Bone marrow (tissue), 2 donors: ENCODE measurements around the gene SIRPD.
"Not testable (repeated sequence)": the region's sequence is repeated elsewhere in the genome, so short reads cannot be mapped to it uniquely, and the experiment has no call there.

Experiments used
- DNase-seq, 2 donors: peaks; one replicate each; lab custom pipeline; 2025; lab: John Stamatoyannopoulos, UW

SIRPD gene

DNA sequence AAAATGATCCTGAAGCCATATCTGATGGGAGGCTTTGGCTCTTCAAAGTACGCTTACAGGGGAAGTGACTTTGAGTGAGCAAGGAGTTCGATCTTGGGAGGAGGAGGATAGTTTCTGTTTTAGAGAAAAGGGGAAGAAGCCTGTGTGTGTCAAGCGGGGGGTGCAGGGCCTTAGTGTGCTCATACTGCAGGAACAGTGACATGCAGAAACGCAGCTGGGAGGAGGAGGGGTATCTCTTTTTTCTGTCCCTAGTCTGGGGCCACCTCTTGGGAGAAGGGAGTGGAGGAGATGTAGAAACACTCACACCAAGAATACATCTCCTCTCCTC is 19.8 kb downstream of the SIRPD start:
- DNase-seq, result peak in 1 of 2 donors; percentile 97

DNA sequence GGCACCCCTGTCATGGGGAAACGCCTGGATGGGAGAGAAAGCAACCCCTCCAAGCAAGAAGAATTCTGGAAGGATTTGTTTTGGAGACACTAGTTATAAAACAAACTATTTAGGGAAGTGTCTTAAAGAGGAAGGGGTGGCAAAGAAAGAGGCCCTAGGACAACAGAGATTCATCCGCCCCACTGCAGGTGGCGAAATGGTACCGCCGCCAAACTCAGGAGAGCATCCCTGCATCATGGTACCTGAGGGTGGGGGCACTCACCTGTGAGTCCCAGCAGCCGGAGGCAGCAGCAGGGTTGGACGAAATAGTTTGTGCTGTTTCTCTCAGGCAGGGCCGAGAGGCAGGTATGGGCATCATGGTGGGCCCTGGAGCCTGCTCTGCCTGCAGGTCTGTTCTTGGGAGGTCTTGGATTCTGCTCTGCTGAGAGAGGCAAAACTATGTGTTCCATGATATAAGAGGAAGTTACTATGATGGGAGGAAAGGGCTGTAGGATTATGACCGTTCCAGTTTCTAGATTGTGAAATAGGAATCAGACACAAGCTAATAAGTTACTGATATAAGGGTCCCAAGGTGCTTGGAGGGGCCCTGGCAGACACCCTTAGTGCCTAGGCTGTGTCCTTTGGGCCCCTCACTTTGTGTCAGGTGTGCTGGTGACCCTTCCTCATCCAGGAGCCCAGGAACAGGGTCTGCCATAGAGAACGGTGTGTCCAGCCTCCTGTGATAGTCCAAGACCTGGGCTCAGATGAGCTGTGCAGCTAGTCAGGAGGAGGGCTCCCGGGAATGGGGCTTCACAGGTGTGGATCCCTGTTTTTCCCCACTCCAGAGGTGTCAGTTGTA is 20.4 kb downstream of the SIRPD start:
- DNase-seq, result peak in 1 of 2 donors; percentile 54

DNA sequence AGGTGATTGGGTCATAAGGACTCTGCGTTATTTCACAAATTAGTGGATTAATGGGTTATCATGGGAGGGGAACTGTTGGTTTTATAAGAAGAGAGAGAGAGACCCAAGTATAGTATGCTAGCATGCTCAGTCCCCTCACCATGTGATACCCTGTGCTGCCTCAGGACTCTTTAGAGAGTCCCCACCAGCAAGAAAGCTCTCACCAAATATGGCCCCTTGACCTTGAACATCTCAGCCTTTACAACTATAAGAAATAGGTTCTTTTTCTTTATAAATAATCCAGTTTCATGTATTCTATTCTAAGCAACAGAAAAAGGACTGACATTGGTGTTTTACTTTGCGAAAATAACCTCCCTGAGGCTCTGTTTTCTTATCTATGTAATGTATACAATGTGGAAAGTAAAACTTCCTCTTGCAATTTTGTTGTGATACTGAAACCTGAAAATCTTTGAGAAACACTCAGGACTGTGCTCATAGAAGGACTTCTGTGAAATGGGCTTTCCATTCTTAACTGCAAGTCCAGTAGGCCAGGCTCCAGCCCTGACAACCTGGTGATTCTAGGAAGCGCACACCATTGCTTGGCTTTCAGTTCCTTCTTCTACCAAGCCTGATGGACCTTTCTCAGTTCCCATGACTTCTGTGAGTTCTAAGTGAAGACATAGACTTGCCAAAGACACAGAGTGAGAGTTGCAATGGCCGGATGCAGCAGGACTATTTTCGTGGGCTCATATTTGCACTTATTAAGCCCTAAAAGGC is 21.9 kb downstream of the SIRPD start:
- no peak for DNase-seq

DNA sequence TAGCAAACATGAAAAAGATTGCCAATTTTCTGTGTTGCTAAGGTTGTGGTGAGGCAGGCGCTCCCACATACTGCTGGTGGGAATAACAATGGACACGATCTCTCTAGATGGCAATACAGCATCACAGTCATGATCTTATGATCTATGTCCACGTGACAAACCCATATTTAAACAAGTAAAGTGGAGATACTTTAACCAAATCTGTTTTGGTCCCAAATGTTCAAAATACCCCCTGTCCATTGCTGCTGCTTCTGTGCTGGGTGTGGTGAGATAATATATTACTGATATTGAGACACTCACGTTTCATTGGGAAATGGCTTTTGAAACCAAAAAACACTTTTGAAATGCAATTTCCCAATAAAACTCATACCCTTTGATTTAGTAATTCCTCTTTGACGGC is 23.0 kb downstream of the SIRPD start:
- DNase-seq, result no peak

DNA sequence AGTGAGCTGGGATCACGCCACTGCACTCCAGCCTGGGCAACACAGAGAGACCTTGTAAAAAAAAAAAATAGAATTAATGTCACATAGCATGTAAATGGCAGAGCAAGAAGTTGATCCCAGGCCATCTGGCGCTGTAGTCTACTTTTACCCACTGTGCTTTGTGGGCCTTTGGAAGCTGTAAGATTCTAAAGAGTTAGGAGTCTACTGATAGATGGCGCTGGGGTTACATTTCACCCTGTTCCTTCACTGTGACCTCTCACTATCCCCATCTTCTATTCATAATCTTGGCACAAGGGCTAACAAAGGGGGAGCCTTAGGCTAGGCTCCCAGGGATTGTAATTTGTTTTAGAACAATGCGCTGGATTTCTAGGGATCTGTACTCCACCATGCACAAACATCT is 24.4 kb downstream of the SIRPD start:
- no peak for DNase-seq

DNA sequence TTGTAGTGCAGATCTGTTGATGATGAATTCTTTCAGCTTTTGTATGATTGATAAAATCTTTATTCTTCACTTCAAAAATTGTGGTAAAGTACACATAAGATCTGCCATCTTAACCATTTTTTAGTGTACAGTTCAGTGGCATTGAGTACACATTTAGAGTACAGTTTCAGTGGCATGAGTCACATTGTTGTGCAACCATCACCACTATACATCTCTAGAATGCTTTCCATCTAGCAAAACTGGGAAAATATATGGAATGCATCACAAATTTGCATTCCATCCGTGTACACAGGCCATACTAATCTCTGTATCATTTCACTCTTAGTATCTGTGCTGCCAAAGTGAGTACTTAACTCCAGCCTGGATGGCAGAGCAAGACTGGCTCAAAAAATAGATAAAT is 28.7 kb downstream of the SIRPD start:
- no peak for DNase-seq

DNA sequence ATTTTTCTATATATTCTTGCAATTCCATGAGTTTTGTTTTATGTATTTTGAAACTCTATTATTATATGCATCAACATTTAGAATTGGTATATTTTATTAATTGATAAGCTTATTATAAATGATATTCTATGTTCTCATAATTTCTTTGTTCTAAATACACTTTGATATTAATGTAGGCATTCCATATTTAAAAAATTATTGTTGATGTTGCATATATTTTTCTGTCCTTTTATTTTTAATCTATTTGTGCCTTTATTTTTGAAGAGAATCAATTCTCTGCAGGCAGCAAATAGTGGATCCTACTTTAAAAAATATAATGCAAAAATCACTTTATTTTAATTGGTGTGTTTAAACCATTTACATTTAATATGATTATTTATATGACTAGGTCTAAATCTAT is 29.6 kb downstream of the SIRPD start:
- no peak for DNase-seq

DNA sequence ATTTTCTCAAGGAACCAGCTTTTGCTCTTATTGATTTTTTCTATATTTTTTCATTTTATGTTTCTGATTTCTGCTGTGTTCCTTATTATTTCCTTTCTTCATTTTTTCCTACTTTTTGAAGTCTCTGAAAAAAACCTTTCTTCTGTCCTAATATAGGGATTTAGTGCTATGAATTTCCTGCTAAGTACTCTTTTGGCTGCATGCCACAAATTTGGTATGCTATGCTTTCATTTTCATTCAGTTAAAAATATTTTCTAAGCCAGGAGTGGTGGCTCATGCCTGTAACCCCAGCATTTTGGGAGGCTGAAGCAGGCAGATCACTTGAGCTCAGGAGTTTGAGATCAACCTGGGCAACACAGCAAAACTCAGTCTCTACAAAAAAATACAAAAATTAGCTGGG is 30.6 kb downstream of the SIRPD start:
- DNase-seq, result no peak

DNA sequence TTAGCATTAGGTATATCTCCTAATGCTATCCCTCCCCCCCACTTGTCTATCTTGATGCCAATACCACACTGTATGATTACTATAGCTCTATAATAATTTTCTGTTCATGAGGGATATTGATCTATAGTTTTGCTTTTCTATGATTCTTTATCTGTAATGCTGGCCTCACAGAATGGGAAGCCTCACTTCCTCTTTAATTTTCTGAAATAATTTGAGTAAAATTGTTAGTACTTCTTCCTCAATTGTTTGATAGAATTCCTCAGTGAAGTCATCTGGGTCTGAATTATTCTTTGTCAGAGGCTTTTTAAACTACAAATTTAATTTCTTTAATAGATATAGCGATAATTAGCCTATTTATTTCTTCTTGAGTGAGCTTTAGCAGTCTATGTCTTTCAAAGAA is 31.2 kb downstream of the SIRPD start:
- peak in 1 of 2 donors; percentile 5 for DNase-seq

DNA sequence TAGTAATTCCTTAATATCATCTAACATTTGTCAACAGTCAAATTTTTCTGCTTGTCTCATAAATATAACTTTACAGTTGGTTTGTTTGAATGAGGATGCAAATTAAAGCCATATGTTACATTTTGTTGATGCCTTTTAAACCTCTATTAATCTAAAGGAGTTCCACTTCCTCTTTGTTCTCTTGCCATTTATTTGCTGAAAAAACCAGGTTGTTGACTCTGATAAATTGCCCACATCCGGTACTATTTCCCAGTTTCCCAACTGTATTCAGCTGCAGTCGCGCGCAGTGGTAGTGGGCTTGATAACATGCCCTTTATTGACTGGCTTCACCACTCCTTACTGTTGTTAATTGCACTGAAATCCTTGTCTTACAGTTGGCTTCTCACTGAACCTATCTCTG is 33.5 kb downstream of the SIRPD start:
- peak in 1 of 2 donors; percentile 10 for DNase-seq

DNA sequence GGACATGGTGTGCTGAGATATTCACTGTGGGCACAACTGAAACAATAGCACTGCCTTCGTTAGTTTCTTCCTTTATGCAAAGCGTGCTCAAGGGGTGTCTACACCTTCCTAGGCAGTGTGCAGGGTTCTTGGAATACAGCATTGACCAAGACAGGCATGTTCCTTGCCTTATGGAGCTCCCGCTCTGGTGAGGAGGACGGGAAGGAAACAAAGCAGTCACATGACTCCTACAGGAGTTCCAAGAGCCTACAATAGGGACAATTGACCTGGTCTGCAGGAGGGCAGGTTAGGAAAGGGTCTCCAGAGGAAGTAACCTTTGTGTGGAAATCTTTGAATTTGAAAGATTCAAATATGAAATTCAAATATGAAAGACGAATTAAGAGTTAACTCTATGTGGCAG is 40.5 kb downstream of the SIRPD start:
- no peak for DNase-seq

DNA sequence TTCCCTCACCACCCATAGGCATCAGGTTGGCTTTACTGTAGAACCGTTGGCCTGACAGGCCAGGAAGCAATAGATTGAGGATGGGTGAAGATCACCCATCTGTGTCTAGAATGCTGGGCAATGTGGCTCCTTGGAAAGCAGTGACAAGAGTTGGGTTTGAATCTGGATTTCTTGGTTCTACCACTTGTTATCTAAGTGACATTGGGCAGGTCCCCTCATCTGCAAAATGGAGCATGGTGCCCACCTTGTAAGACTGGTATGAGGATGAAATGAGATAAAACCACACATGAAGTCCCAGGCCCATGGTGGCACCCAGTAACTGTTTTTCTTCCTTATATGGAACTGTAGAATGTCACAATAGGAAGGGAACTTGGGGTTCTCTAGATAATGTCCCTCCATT is 43.7 kb downstream of the SIRPD start:
- DNase-seq, result no peak

DNA sequence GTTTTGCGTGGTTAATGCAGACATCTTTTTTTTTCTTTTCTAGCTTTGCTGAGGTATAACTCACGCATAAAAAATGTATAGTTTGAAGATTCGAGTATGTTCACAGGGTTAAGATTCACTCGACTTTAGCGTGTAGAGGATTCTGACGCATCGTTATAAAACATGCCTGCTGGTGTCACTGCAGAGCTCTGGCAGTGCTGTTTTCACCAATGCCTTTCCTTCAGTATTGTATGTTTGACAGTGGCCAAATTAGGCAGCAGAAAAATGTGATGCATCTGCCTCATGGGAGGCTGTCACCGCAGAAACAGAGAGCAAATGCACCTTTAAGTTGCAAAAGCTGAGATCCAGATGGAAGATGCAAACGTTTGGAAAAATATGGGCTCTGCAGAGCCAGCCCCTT is 48.3 kb downstream of the SIRPD start:
- DNase-seq, result no peak

DNA sequence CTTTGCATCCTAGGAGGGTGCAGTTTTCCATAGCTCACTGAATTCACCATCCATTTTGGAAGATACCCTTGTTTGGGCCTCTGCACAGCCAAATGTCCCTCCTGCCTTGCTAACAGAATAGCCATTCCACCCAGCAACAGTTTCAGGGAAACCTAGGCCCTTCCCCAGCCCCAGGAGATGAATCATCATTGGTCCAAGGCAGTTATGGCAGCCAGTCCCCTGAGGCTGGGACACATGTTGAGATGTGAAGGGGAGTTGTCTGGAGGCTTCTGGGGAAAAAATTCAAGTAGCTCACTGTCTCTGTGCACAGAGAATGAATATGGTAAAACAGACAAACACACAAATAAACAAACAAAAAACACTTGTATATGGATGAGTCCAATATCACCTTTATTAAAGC is 48.9 kb downstream of the SIRPD start:
- no peak for DNase-seq

DNA sequence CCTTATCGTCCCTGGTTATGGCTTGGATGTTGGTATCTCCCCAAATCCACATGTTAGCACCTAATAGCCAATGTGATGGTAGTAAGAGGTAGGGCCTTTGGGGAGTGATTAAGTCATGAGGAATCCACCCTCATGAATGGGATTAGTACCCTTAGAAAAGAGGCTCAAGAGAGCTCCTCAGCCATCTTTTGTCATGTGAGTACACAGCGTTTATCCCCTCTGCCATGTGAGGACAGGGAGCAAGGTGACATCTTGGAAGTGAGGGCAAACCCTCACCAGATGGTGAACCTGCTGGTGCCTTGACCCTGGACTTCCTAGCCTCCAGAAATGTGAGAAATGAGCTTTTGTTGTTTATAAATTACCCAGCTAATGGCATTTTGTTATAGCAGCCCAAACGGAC is 50.2 kb downstream of the SIRPD start:
- DNase-seq, result no peak

DNA sequence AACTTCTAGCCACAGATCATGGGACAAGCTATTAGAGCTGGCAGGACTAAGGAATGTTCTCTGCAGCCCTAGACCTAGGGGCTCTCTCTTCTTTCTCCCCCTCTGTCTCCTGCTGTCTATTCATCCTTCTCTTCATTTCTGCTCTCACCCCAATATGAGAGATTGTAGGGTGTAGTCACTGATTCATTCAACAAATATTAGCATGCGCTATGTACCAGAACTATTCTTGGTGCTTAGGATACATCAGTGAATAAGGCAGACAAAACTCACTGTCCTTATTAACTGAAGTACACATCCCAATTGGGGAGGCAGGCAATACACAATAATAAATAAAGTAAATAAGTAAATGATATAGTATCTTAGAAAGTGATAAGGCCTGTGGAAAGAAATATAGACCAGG is 51.6 kb downstream of the SIRPD start:
- DNase-seq, result no peak

DNA sequence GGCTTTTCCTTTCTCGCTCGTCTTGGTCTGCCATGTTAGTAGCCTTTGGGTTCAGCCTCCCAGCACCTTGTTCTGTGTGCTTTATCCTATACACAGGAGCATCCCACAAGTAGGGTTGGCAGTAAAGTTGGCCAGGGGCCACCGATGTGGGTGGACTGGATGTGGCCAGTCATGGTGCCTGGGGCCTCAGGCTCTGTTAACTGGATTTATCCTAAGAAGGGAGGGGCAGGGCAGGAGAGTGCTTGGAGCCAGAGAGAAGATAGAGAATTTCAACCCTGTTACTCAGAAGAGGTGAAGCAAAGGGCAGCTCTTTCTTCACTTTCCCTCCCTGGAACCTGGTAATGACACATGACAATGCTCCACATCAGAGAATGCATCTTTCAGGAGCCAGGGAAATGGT is 52.1 kb downstream of the SIRPD start:
- no peak for DNase-seq

DNA sequence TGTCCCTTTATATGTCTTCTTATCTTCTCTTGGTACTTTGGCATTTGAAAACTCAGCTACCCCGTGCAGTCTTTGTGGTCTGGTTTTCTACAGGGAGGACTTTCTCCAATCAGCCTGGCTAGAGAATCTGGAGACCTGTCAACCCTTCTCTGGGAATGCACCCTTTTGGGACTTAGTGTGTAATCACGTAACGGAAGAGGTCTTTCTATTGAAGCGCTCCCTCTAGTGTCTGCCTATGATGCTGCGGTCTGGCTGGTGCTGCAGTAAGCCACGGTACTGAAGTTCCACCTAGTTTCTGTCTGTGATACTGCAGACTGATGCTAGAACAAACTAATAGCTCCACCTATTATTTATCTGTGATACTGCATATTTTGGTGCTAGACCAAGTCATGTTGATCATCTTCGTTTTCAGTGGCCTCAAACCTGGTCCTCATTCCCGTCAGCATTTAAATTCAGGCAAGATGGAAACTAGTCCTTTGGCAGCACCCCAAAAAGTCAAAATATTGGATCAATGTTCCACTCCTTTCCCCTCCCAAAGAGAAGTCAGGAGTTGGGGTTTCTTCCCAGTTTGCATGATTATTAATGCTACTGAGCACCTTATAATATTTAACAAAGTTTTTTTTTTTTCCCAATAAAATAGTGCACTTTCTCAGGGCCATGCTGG is 53.8 kb downstream of the SIRPD start:
- peak; percentile 20 to 91 for DNase-seq

DNA sequence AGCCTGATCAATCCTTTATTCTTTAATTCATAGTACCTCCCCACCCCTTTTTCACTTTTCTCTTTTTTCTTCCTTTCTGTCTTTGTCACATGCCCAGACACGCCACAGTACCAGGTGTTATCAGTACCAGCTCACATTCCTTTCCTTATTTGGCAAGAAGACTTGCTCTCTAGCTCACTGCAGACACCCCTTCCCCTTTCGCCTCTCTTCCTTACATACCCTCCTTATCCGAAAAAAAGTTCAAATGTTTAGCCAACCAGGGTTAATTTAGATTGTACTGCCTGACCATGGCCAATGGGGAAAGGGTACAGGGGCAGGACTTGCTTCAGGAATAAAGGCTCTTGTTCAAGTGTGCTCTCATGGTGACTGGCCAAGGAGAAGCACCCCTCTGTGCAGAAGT is 57.0 kb downstream of the SIRPD start:
- no peak for DNase-seq

DNA sequence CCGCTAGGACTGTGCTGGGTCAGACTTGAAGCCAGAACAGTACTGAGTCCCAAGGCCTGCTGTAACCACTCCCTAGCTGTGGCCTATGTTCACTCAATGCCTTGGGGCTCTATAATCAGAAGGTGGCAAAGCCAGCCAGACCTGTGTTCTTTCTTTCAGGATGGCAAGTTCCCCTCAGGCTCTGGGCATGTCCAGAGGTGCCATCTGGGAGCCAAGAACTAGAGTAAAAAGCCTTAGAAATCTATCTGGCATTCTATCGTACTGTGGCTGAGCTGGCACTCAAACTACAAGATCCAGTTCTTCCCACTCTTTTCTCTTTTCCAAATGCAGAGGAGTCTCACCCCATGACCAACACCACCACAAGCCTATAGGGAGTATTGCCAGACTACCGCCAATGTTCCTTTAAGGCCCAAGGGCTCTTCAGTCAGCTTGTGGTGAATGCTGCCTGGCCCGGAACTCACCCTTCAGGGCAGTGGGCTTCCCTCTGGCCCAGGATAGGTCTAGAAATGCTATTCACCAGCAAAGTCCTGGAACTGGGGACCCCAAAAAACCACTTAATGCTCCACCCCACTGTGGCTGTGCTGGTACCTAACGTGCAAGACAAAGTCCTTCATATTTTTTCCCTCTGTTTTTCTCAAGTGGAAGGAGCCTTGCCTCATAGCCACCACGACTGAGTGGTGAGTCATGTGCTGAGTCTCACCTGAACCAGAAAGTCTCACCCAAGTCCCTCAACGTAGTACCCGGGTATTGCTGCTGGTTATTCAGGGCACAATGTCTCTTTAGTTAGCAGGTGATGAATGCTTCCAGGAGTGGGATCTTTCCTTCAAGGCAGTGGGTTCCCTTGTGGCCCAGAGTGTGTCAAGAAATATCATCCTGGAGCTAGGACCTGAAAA is 57.7 kb downstream of the SIRPD start:
- no peak for DNase-seq

DNA sequence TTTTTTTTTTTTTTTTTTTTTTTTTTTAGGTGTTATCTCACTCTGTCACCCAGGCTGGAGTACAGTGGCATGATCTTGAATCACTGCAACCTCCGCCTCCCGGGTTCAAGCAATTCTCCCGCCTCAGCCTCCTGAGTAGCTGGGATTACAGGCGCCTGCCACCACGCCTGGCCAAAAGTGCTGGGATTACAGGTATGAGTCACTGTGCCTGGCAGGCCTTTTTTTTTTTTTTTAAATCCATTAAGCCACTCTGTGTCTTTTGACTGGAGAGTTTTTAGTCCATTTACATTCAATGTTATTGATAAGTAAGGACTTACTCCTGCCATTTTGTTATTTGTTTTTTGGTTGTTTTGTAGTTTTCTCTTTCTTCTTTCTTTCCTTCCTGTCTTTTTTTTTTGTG is 60.1 kb downstream of the SIRPD start:
- DNase-seq, result not testable (repeated sequence)

DNA sequence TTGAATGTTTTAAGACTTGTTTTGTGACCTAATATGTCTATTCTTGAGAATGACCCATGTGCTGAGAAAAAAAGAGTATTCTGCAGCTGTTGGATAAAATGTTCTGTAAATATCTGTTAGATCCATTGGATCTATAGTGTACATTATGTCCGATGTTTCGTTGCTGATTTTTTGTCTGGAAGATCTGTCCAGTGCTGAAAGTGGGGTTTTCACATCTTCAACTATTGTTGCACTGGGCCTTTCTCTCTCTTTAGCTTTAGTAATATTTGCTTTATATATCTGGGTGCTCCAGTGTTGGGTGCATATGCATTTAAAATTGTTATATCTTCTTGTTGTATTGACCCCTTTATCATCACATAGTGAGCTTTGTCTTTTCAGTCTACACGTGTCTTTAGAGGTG is 60.6 kb downstream of the SIRPD start:
- DNase-seq, result no peak
